WTC11 (cell line): ENCODE data around the gene FRMD4B.

Experiments used
- CBFB ChIP-seq: sonication (generic); formaldehyde crosslinking; IDR thresholded peaks from 2 replicates; pipeline ENCODE4 v1.8.1; 2022; ENCODE audit warnings: mild to moderate bottlenecking, low read depth, missing genetic modification reagents
- ESRRA ChIP-seq: sonication (generic); formaldehyde crosslinking; IDR thresholded peaks from 2 replicates; pipeline ENCODE4 v1.8.1; 2022; ENCODE audit warnings: mild to moderate bottlenecking, missing genetic modification reagents, borderline replicate concordance
- OVOL2 ChIP-seq: fragments of 250-450 bp; sonication (Bioruptor Pico); IDR thresholded peaks from 2 replicates; pipeline ENCODE4 v1.9.0; 2021; ENCODE audit warnings: mild to moderate bottlenecking, borderline replicate concordance
- SP1 ChIP-seq: sonication (generic); formaldehyde crosslinking; conservative IDR thresholded peaks from 2 replicates; pipeline ENCODE4 v1.8.1; 2022; ENCODE audit warnings: missing genetic modification reagents
- TCF7 ChIP-seq: sonication (generic); formaldehyde crosslinking; IDR thresholded peaks from 2 replicates; pipeline ENCODE4 v1.8.0; 2022; ENCODE audit warnings: mild to moderate bottlenecking, low read depth, missing genetic modification reagents, moderate library complexity
- ZNF121 ChIP-seq: sonication (generic); formaldehyde crosslinking; IDR thresholded peaks from 2 replicates; pipeline ENCODE4 v1.8.0; 2023; ENCODE audit warnings: missing genetic modification reagents
- ZNF317 ChIP-seq: sonication (generic); formaldehyde crosslinking; IDR thresholded peaks from 2 replicates; pipeline ENCODE4 v1.8.1; 2023; ENCODE audit warnings: low read depth, mild to moderate bottlenecking, moderate library complexity, missing genetic modification reagents, borderline replicate concordance
- ZNF423 ChIP-seq: fragments of 250-450 bp; sonication (Bioruptor Pico); IDR thresholded peaks from 2 replicates; pipeline ENCODE4 v2.1.2; 2022; ENCODE audit warnings: mild to moderate bottlenecking, moderate library complexity
- TF ChIP-seq, protein P1 (sequence below): fragments of 200-600 bp; IDR thresholded peaks from 2 replicates; pipeline ENCODE4 v1.8.0; 2022; ENCODE audit warnings: antibody characterized with exemption
- TF ChIP-seq, protein P2 (sequence below): fragments of 250-450 bp; sonication (Bioruptor Pico); IDR thresholded peaks from 2 replicates; pipeline ENCODE4 v1.9.0; 2021; ENCODE audit warnings: moderate library complexity, mild to moderate bottlenecking, inconsistent platforms, borderline replicate concordance
- TF ChIP-seq, protein P3 (sequence below): sonication (generic); formaldehyde crosslinking; IDR thresholded peaks from 2 replicates; pipeline ENCODE4 v1.8.0; 2022; ENCODE audit warnings: mild to moderate bottlenecking, missing genetic modification reagents

DNA sequence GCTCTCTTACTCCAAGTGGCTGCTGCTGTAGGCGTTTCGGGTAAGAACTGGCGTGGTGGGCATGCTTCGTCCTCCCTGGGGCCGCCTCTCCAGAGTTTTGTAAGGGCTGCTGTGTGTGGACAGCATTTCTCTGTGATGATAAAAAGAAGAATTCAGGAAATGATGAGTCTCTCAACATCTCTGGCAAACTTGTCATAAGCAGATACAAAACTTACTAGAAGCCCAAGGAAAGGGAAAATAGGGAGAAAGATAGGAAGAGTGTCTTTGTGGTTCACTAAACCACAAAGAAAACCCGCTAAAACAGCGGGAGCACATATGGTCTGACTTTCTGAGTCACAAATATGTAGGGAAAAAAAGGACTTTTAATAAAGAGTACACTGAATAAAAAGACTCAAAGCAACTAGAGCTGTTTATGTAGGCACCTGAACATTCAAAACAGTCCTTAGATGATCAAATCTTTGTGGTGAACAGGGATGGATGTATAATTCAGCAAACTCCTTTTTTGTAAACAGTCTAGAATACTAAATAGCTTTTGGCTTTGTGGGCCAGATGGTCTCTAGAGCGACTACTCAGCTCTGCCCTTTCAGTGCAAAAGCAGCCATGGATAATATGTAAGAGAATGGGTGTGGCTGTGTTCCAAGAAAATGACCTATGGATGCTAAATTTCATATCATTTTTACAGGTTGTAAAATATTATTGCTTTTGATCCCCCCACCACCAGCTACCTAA is 203.1 kb downstream of the FRMD4B start:
- TF ChIP-seq, protein P1, sequence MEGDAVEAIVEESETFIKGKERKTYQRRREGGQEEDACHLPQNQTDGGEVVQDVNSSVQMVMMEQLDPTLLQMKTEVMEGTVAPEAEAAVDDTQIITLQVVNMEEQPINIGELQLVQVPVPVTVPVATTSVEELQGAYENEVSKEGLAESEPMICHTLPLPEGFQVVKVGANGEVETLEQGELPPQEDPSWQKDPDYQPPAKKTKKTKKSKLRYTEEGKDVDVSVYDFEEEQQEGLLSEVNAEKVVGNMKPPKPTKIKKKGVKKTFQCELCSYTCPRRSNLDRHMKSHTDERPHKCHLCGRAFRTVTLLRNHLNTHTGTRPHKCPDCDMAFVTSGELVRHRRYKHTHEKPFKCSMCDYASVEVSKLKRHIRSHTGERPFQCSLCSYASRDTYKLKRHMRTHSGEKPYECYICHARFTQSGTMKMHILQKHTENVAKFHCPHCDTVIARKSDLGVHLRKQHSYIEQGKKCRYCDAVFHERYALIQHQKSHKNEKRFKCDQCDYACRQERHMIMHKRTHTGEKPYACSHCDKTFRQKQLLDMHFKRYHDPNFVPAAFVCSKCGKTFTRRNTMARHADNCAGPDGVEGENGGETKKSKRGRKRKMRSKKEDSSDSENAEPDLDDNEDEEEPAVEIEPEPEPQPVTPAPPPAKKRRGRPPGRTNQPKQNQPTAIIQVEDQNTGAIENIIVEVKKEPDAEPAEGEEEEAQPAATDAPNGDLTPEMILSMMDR = no peak
- TF ChIP-seq CBFB (CRISPR knock-in tag) (no peak), ESRRA (CRISPR knock-in tag) (no peak), OVOL2 (CRISPR knock-in tag) (no peak), ZNF317 (CRISPR knock-in tag) (no peak), TCF7 (CRISPR knock-in tag) (no peak), SP1 (CRISPR knock-in tag) (no peak), ZNF121 (CRISPR knock-in tag) (no peak), ZNF423 (CRISPR knock-in tag) (no peak)
- TF ChIP-seq, protein P2, sequence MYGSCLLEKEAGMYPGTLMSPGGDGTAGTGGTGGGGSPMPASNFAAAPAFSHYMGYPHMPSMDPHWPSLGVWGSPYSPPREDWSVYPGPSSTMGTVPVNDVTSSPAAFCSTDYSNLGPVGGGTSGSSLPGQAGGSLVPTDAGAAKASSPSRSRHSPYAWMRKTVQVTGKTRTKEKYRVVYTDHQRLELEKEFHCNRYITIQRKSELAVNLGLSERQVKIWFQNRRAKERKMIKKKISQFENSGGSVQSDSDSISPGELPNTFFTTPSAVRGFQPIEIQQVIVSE (CRISPR knock-in tag) = no peak
- TF ChIP-seq, protein P3, sequence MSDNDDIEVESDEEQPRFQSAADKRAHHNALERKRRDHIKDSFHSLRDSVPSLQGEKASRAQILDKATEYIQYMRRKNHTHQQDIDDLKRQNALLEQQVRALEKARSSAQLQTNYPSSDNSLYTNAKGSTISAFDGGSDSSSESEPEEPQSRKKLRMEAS (CRISPR knock-in tag) = no peak
